ENCODE results near the gene NXNL1.

The NXNL1 gene

GRCh38 chr19:17491287-17491686 is 30.6 kb upstream of the NXNL1 start:
- DNase-seq (ENCODE audit: low read depth): no peak
- H3K4me3 ChIP-seq (ENCODE audit: low read depth, low read length): no peak overlapping the region
- no peak for TF ChIP-seq CTCF (conservative IDR thresholded peaks at IDR 0.05; ENCODE audit: low read depth, low read length)

GRCh38 chr19:17490411-17490810 is 29.7 kb upstream of the NXNL1 start:
- no peak for DNase-seq (ENCODE audit: low read depth)
- no peak overlapping the region for H3K4me3 ChIP-seq (ENCODE audit: low read depth, low read length)
- TF ChIP-seq CTCF (conservative IDR thresholded peaks at IDR 0.05; ENCODE audit: low read depth, low read length): no peak

- no peak for TF ChIP-seq CTCF (conservative IDR thresholded peaks at IDR 0.05; ENCODE audit: low read depth, low read length)
- H3K4me3 ChIP-seq (ENCODE audit: low read depth, low read length): no peak overlapping the region
- DNase-seq (ENCODE audit: low read depth): no peak
Observed at GRCh38 chr19:17489392-17490030, 28.8 kb upstream of the NXNL1 start.

- no peak overlapping the region for H3K4me3 ChIP-seq (ENCODE audit: low read depth, low read length)
- no peak for DNase-seq (ENCODE audit: low read depth)
- no peak for TF ChIP-seq CTCF (conservative IDR thresholded peaks at IDR 0.05; ENCODE audit: low read depth, low read length)
Observed at GRCh38 chr19:17488593-17489391, 28.1 kb upstream of the NXNL1 start.

GRCh38 chr19:17487284-17488121 is 26.8 kb upstream of the NXNL1 start:
- no peak for TF ChIP-seq CTCF (conservative IDR thresholded peaks at IDR 0.05; ENCODE audit: low read depth, low read length)
- DNase-seq (ENCODE audit: low read depth): no peak
- H3K4me3 ChIP-seq (ENCODE audit: low read depth, low read length): no peak overlapping the region

GRCh38 chr19:17486545-17487240 is 26.0 kb upstream of the NXNL1 start:
- no peak for DNase-seq (ENCODE audit: low read depth)
- TF ChIP-seq CTCF (conservative IDR thresholded peaks at IDR 0.05; ENCODE audit: low read depth, low read length): no peak
- H3K4me3 ChIP-seq (ENCODE audit: low read depth, low read length): no peak overlapping the region
